Epidermal melanocyte (primary cell): ENCODE measurements around the gene GPR143.
"Not testable (repeated sequence)": the region's sequence is repeated elsewhere in the genome, so short reads cannot be mapped to it uniquely, and the experiment has no call there.

Experiments
- DNase-seq: peaks from one replicate; pipeline ENCODE4 v3.0.0; 2011; ENCODE audit warnings: low spot score; ENCODE audit not compliant: insufficient read length

GPR143 gene

DNA sequence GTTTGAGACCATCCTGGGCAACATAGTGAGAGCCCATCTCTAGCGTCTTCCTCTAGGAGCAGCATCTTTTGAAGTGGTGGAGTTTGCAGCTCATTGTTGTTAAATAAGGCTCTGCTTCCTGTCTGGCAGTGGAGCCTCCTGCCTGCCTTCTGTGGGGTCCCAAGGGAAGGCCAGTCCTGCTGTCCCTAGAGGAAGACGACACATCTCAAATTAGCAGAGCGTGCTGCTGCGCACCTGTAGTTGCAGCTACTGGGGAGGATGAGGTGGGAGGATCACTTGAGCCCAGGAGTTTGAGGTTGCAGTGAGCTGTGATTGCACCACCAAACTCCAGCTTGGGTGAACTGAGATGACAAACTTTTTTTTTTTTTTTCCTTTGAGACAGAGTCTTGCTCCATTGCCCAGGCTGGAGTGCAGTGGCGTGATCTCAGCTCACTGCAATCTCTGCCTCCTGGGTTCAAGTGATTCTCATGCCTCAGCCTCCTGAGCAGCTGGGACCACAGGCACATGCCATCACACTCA, 2.7 kb upstream of the GPR143 start:
- DNase-seq, result not testable (repeated sequence)

DNA sequence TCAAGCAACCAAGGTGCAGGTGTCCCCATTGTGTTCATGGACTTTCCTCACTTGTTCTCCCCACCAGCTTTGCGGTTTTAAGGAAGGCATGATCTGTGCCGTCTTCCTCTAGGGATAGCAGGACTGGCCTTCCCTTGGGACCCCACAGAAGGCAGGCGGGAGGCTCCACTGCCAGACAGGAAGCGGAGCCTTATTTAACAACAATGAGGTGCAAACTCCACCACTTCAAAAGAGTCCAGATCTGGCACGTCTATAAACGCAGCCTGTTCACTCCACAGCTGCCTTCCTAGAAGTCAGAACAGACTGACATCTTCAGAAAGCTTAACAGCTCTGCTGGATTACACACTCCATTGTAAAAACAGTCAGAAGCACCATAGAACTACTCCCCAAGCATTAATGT, 1.7 kb upstream of the GPR143 start:
- no peak for DNase-seq

DNA sequence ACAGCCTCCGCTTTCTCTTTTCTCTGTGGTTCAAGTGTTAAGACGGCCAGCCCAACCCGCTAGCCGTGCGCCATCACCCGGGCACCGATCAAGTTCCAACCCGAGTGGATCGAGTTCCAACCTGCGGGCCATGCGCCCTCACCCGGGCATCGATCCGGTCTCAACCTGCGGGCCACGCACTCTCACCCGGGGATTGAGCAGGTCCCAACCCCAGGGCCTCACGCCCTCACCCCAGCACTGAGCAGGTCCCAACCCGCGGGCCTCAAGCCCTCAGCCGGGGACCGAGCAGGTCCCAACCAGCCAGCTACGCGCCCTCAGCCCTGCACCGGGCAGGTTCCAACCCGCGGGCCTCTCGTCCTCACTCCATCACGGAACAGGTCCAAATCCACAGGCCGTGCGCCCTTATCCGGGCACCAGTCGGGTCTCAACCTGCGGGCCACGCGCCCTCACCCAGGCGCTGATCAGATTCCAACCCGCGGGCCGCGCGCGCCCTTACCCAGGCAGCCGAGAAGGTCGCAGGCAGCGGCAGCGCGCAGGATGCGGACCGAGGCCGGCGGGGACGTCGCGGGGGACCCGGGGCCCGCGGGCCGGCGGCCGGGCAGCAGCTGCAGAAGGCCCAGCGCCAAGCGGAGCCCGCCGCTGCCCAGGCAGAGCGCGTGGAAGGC, 443 bp downstream of the GPR143 start:
- no peak for DNase-seq

DNA sequence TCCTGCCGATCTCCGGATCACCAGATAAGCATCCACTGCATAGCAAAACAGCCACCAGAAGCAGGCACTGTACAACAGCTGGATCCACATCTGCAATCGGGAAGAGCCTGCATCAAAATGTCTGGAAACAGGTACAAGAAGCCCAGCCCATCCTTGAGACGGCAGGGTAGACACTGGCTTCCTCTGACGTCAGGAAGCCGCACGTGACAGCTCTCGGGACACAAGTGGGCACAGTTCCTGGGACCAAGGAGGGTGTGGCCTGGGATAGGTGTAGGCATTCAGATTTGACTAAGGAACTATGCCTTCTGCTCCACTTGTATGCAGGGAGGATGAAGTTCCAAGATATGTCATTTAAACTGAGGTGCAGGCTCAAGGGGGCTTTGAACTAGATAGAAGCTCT, 6.3 kb downstream of the GPR143 start:
- no peak for DNase-seq

DNA sequence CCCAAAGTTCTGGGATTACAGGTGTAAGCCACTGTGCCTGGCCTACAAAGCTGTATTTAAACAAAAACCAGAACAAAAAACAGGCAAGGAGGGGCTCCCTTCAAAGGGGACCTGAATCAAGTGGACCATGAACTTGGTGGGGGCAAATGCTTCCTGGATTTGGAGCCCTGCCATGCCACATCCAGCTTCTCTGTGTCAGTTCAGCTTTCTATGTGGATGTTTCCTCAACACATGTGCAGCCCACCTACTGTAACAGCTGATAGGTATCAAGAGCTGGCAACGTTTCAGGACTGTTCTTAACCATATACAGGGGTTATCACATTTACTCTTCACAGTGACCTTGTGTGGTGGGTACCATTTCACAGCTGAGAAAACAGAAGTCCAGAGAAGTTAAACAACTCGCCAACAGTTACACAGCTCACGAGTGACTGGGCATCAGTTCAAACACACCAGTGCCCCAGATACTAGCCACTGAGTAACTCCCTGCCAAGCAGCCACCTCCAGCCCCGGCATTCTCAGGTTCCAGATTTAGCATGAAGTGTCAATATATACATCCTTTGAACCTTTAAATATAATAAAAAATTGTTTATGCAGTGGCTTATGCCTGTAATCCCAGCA, 7.5 kb downstream of the GPR143 start:
- no peak for DNase-seq

DNA sequence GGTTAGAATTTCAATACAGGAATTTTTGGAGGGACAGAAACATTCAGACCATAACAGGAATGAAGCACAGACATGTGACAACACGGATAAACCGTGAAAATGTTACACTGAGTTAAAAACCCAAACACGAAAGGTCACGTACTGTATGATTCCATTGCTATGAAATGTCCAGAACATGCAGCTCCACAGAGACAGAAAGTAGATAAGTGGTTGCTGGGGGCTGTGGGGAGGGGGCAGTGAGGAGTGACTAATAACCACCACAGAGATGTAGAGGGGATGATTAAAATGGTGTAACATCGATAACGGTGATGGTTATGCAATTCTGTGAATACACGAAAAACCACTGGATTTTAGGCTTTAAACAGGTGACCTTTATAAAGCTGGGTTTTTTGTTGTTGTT, 8.3 kb downstream of the GPR143 start:
- no peak for DNase-seq

DNA sequence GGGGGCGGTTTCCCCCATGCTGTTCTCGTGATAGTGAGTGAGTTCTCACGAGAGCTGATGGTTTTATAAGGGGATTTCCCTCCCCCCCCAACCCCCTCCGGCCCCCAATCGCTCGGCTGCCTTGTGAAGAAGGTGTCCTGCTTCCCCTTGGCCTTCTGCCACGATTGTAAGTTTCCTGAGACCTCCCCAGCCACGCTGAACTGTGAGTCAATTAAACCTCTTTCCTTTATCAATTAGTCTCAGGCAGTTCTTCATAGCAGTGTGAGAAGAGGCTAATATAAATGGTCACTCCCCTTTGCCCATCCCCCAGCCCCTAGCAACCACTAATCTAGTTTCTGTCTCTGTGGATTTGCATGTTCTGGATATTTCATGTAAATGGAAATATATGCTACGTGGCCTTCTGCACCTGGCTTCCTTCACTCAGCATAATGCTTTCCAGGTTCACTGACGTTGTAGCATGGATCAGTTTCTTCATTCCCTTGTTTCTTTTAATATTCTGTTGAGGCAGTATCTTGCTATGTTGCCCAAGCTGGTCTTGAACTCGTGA, 16.4 kb downstream of the GPR143 start:
- no peak for DNase-seq

DNA sequence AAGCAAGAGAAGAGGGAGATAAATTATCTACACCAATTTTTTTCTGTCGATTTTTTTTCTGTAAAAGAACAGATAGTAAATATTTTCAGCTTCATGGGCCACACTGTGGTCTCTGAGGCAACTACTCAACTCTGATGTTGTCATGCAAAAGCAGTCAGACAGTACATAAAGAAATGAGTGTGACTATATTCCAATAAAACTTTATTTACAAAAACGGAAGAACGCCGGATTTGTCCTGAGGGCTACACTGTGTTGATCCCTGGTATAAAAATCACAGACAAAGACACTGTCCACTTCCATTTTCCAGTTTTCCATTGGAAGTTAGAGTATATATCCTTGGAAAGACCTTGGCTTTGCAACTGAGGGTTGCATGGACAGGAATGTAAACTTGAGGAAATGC, 18.0 kb downstream of the GPR143 start:
- DNase-seq, result no peak

DNA sequence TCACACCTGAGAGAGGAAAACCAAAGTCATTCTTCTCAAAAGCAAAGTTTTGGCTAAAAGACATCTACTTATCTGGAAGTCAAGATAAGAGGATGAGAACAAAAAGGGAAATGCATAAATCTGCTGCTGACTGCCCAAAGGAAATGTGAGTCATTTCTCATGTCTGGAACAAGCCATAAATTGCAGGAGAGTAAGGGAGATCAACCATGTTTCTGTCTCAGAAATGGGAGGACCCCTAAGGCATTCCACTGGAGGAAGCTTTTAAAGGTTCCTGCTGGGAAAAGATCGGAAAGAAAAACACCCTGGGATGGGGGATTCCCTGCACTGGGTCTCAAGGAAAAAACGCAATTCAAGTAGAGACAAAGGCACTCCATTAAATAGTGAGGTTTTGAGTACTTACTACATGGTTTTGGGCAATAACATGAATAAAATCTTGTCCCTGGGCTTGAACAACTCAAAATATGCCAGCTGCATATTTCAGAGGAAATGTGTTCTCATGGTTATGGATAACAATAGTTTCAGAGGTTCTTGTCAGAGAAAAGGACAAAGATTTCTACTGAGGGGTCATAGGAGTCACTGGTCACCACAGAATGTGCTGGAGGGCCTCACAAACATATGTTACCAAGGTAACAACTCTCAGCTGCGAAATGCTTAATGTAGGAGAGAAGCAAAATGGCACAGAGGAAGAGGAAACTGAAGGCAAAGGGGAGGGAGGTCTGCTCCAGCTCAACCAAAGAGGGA, 19.3 kb downstream of the GPR143 start:
- DNase-seq, result no peak

DNA sequence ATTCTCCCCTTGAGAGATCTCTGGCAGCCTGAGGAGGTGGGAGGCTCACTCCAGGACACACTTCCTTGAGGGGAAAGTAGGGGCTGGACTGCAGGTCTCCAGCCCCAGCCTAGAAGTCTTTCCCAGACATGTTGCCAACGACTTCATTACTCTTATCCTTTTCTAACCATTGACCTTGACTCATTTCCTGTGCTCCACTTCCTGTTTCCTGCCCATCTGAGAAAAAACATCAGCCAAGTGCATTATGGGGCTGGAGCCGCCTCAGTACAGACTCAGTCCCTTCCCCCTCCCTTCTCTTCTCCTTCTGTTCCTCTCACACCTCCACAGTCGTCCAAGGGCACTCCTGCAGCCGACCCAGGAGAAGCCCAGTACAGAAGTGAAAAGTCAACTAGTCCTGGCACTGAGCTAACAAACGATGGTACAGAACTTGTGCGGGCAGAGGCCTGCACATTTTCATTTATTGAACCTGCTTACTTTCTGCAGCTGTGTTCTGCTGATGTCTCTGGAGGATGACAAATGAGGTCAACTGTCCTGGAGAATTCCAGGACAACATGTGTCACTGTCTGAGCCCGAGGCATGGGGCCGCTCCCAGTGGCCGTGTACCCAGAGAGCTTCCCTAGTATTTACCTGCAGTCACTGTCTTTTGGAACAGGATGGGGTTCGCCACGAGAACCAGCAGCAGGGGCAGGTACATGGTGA, 20.1 kb downstream of the GPR143 start:
- DNase-seq, result no peak

DNA sequence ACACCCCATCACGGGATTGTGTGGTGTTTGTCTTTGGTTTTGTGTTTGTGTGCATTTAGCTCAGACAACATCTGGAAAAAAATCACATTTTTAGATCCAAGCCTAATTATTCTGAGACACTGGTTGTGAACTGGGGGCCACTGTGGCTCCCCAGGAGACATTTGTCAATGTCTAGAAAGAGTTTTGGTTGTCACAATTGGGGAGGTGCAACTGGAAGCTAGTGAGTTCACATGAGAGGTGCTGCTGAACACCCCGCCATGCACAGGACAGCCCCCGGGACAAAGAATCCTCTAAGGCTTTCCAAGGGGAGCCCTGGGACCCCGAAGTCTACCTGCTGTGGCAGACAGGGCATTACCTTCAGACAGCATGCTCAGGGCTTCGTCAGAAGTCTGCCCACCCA, 26.5 kb downstream of the GPR143 start:
- DNase-seq, result no peak

DNA sequence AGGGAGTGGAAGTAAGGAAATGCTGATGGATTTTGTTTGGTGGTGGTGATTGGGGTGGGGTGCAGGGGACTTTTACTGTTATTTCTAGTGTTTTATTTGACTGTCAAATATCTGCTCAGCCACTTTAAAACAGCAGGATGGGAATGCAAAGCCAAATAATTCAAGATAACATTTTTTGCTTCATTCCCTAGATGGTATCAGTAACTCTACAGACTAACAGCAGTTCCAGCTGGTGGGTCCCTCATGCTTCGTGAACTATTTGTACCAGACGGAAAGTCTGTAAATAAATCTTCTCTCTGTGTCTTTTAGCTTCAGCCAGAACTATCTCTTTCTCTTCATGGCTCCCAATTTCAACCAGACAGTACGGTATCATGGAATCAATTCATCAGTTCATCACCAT, 27.5 kb downstream of the GPR143 start:
- no peak for DNase-seq

DNA sequence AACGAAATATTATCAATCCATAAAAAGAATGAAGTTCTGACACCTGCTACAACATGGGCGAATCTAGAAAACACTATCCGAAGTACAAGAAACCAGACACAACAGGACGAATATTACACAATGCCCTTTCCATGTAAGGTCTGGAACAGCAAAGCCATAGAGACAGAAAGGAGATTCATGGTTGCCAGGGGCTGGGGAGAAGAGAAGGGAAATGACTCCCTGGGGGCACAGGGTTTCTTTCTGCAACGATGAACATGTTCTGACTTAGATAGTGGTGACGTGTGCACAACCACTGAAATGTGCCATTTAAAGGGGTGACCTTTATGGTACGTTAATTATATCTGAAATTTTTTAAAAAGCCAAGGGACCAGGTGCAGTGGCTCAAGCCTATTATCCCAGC, 28.3 kb downstream of the GPR143 start:
- DNase-seq, result no peak

DNA sequence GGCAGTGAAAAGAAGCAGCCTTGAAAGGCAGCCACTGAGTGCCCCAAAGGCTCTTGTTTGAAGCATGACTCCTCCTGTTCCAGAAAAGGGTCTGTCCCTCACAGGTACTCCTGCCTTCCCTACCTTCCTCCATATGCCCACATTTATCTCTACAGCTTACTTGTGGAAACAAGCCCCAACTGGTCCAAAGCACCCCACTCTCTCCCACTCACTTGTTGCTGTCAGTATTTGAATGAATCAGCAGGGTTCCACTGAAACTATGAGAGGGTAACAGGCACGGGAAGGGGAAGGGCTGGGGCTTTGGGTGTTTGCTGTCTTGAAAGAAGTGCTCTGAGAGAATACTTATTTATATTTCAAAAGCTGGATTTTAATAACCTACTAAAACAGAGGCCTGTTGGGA, 34.9 kb downstream of the GPR143 start:
- no peak for DNase-seq

DNA sequence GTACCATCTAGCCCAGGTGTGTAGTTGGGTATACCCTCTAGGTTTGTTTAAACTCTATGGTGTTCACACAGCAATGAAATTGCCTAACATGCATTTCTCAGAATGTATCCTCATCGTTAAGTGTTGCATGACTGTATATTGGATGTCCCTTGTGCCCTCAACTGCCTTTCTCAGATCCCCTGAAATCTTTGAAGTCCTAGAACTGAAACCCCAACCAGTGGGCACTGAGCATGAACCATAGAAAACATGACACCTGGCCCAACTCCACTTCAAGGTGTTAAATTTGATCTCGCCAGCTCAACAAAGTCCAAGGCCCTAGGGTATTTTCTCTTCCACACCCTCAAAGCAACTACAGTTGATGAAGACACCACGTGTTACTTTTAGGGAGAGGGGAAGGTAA, 35.6 kb downstream of the GPR143 start:
- no peak for DNase-seq

DNA sequence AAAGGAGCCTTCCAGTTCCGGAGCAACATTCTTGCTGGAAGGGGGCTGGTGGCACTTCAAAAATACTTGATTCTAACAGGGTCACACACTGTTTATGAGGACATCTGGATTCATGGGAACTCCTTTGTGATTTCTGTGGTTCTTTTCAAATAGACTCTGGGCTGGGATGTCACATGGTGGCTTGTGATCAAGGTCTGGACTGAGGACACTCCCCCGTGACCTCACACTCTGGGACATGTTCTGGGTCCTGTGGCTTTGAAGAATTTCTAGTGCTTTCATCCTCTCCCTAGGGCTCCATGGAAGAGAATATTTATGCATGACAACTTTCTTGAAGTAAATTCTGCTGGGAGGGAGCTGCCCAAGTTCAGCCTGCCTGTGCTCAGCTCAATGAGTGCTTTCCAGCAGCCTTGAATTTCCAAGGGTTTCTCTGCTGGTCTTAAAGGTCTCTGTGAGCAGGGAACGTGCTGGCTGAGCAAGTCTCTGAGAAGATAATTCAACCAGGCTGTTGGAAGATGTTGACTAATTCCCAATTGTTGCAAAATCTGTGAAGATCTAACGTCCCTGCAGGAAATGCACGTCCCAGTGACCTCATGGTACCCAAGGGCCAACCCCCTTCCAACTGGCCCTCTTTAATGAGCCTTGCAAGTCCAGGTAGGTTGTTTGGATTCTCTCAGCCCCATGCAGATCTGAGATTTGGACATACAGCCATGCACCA, 36.3 kb downstream of the GPR143 start:
- DNase-seq, result peak; percentile 40

DNA sequence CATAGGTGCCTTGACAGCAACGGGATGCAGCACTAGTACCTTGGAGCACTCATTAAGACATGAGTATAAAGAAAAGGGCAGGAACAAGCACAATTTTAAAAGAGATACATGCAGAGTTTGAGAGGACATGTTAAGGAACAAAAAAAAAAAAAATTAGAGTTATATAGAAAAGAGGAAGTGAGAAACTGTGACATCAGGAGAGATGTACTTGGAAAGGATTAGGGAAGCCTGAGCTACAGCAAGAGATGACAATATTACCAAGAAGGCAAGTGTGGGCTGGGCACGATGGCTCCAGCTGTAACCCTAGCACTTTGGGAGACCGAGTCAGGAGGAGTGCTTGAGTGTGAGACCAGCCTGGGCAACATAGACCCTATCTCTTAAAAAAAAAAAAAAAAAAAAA, 37.4 kb downstream of the GPR143 start:
- DNase-seq, result no peak

DNA sequence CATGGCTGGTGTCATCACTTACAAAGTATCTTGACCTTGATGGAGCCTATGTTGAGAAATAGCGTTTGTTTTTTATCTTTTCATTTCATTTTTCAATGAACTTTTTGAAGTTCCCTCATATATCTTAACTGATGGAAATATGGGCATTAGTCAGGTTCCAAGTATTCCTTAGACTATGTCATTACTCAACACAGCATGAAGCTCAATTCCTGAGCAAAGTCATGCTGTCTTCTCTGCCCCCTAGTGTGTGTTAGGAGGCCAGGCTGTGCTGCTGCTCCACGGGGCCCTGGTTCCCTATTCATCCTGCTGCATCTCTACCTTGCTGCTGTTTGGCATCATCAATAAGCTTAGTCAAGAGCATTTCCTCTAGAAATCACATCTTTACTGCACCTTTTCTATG, 40.9 kb downstream of the GPR143 start:
- no peak for DNase-seq

DNA sequence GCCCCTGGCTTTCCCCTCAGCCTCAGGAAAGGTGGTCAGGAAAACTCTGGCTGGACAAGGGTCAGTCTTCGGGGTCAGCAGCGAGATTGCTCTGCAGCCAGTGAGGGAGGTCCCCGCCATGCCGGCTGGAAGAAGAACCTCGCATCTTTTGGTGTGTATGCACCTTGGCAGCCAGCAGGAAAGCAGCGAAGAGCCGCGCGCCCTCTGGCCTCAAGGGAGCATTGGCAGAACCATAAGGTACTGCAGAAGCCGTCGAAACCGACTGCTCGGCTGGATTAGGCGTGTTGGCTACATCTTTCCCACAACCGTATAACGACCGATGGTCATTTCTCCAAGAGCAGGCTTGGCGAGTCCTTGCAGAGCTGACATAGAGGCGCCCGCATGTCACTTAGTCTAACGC, 48.3 kb downstream of the GPR143 start:
- DNase-seq, result no peak

DNA sequence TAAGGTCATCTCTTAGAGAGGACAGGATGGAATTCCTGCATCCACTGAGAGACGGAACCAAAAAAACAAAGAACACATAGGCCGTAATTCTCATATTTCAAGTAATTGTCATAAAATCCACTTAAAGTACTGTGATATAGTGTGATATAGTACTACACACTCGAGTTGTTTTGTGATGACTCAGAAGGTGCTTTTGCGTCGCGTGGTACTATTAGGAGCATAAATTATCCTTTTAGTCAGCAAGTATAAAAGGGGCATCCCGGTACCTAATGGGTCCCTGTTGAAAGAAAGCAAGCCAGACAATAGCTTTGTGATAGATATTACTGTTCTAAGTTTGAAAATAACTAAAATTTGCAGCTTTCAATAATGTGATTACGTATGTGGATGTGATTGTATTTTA, 55.3 kb downstream of the GPR143 start:
- no peak for DNase-seq

DNA sequence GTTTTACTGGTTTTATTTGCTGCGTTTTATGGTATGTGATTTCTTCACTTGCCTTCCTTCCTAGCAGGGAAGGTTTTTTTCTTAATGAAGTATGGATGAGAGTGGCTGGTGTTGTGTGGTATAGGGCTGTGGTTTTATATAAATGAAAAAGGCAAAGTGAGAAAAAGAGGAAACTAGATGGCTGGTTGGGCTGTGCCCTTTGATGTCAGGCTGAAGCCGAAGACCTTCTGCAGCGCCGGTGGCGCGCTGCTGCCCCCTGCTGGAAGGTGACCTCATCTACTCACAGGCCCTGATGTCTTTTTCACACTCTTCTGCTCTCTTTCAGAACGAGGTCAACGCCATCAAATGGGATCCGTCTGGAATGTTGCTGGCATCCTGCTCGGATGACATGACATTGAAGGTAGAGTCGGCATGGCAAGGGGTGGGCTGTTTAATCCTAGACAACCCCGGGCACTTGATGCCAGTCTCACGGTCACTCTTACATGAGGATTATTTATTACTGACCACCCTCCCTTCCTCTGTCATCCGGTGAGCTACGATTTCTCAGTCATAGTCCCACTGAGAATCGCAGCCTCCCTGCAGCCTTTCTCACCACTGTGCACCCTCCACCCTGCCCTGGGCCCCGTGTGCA, 56.6 kb downstream of the GPR143 start:
- DNase-seq, result peak; percentile 42
